HL-60/S4 treated with phorbol 12-myristate 13-acetate at 8.2 ng/mL for 4 days and 3 days (cell line): ENCODE data around the gene CAMLG.

ENCODE experiments used
- in situ Hi-C: fragments of 300-500 bp; cut with MboI; formaldehyde crosslinking; loops from 2 replicates; pipeline ENCODE4 v1.15.0; 2022; ENCODE audit warnings: low sequenced_read_pairs

The CAMLG gene

DNA sequence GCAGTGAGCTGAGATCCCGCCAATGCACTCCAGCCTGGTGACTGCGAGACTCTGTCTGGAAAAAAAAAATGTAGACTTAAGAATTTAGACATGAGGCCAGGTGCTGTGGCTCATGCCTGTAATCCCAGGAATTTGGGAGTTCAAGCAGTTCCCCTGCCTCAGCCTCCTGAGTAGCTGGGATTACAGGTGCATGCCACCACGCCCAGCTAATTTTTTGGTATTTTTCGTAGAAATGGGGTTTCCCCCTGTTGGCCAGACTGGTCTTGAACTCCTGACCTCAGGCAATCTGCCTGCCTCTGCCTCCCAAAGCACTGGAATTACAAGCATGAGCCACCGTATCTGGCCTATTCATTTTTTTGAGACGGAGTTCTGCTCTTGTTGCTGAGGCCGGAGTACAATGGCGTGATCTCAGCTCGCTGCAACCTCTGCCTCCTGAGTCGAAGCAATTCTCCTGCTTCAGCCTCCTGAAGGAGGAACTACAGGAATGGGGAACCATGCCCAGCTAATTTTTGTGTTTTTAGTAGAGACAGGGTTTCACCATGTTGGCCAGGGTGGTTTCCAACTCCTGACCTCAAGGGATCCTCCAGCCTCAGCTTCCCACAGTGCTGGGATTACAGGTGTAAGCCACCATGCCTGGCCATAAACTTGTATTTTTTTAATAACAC, 34.2 kb downstream of the CAMLG start:
- in situ Hi-C loops, result no loop called here

GRCh38 chr5:134777366-134777765, 39.0 kb downstream of the CAMLG start:
- in situ Hi-C loops, result no loop called here

DNA sequence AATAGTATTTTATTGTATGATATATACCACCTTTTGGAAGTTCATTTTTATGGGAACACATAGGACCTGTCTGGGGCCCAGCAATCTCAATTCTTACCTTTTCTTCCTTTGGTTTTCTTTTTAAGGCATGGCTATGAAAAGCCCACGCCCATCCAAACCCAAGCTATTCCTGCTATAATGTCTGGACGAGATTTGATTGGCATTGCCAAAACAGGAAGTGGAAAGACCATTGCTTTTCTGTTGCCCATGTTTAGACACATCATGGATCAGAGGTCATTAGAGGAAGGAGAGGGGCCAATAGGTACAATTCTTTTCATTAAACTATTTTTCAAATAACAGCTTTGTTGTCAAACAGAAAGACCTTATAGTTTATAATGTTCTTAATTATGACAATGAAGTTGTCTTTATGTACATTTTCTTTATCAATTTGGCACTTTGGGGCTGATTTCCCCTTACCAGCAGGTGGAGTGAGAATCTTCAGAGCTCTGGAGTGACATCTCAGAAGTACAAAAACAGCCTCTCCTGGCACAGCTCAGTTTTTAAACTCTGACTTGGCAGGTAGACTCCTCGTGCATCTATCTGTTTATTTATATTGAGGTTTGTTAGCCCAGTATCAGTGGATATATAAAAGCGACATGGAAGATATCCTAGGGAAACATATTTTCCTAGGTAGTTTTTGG, 46.0 kb downstream of the CAMLG start:
- in situ Hi-C loops, result no loop called here

DNA sequence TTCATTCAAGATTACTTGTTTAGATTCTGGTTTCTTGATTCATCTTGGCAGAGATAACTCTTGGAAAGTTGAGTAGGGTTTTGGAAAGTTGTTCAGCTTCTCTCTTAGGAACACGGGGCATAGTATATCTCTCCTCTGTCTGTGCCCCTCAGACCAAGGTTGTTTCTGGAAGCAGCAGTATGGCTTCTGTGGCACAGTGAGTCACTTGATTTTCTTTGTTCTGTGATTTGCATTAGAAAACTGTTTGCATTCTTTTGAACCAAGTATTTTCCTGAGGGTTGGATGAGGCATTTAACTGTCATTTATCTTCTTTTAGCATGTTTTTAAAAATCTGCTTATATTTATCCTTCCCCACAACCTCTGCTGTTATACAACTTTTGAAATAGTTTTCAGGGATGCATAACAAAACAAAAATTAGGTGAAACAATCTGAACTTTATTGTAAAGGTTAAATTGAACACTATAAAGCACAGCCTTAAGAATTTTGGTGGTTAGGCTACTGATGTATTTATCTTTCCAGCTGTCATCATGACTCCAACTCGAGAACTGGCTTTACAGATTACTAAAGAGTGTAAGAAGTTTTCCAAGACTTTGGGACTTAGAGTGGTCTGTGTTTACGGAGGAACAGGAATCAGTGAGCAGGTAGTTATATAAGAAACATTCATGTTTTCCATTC, 46.7 kb downstream of the CAMLG start:
- in situ Hi-C loops, result no loop called here

GRCh38 chr5:134787692-134788091, 49.3 kb downstream of the CAMLG start:
- in situ Hi-C loops, result no loop called here

GRCh38 chr5:134791580-134791979, 53.2 kb downstream of the CAMLG start:
- in situ Hi-C loops, result no loop called here

DNA sequence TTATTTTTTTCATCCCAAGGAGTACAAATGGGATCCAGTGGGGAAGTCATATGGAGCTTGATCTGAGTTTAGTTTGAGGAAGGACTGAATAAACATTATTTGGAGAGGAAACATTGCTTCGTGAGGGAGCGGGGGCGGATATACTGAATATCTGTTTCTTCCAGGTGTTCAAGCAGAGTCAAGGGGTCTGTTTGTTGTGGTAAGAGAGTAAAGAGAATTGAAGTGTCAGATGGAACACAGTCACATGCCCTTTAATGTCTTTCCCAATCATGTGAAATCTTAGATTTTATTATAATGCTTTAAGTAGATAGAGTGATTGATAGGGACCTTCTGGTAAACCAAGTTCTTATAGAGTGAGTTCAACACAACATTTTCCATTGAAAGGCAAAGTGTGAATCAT, 53.9 kb downstream of the CAMLG start:
- in situ Hi-C loops, result no loop called here

- in situ Hi-C loops, result no loop called here
Observed at GRCh38 chr5:134793111-134793510, 54.8 kb downstream of the CAMLG start.

- in situ Hi-C loops, result no loop called here
Observed at GRCh38 chr5:134794082-134794481, 55.7 kb downstream of the CAMLG start.

DNA sequence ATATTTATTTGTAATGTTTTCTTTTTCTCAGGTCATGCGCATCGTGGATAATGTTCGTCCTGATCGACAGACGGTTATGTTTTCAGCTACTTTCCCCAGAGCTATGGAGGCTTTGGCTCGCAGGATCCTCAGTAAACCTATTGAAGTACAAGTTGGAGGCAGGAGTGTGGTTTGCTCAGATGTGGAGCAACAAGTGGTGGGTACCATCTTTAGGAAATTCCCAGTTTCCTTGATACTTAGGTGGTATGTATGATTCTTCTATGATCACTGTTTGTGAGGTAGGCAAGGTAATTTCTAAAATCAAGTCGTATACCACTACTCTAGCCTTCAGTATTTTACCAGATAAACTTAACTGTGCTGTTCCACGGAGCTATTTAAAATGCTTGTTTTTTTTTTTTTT, 56.5 kb downstream of the CAMLG start:
- in situ Hi-C loops, result no loop called here

- in situ Hi-C loops, result no loop called here
Observed at GRCh38 chr5:134798468-134798867, 60.1 kb downstream of the CAMLG start.
